SU-DHL-6 (cell line): ENCODE measurements around the gene FSCN2.

Experiments used
- CTCF ChIP-seq: fragments of 200-600 bp; sonication (generic); IDR thresholded peaks from one replicate; pipeline ENCODE4 v1.5.1; 2017; ENCODE audit warnings: antibody characterized with exemption, mild to moderate bottlenecking, low read length, moderate library complexity; ENCODE audit not compliant: insufficient read depth, poor library complexity, severe bottlenecking
- EZH2phosphoT487 ChIP-seq: fragments of 200-600 bp; sonication (generic), shearing (Covaris generic); conservative IDR thresholded peaks from 2 replicates; pipeline ENCODE4 v1.6.1; 2018; ENCODE audit warnings: mild to moderate bottlenecking, antibody characterized with exemption, low read length, moderate library complexity, mixed read lengths

GRCh38 chr17:81494626-81495377 lies 33.4 kb upstream of the FSCN2 start:
- TF ChIP-seq CTCF (no peak), EZH2phosphoT487 (no peak)
